Measurements from ENCODE around the gene ELOVL6. TPM values are rescaled to one million over a fixed set of nuclear protein-coding genes. Genes with fewer than 3 reads are reported as not detected.

The ELOVL6 gene
- polyA plus RNA-seq, 2 donors = 17.3 to 17.7 TPM

DNA sequence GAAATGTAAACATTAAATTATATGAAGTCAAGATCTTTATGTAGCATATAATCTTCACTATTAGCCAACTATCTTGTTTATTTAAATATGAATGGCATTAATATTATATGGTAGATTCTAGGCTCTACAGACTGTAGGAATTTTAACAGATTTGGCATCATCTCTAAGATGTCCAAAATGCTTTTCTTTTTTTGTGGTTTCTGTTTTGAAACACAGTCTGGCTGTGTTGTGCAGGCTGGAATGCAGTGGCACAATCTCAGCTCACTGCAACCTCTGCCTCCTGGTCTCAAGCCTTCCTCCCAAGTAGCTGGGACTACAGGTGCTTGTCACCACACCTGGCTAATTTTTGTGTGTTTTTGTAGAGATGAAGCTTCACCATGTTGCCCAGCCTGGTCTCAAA lies 76.2 kb downstream of the ELOVL6 start:
- H3K27ac ChIP-seq (ENCODE audit: low read depth in 2 of 2, low read length in 1 of 2) = no peak overlapping the region
- no peaks in the 10 kb centered on the region for H3K36me3 ChIP-seq (ENCODE audit: control insufficient read depth in 2 of 2, insufficient read depth in 2 of 2, low read length in 1 of 2)
- no peaks in the 10 kb centered on the region for H3K9me3 ChIP-seq (ENCODE audit: control insufficient read depth in 2 of 2, insufficient read depth in 1 of 2, low read depth in 1 of 2, low read length in 1 of 2)
- no peaks in the 10 kb centered on the region for H3K27me3 ChIP-seq (ENCODE audit: control insufficient read depth in 1 of 2, insufficient read depth in 2 of 2, low read length in 2 of 2)
- peaks cover 0 to 3% of the 10 kb centered on the region in 2 donors for H3K4me1 ChIP-seq (ENCODE audit: control insufficient read depth in 2 of 2, insufficient read depth in 2 of 2, low read length in 1 of 2)
- H3K4me3 ChIP-seq (ENCODE audit: low read depth in 1 of 2, low read length in 2 of 2) = no peak overlapping the region

DNA sequence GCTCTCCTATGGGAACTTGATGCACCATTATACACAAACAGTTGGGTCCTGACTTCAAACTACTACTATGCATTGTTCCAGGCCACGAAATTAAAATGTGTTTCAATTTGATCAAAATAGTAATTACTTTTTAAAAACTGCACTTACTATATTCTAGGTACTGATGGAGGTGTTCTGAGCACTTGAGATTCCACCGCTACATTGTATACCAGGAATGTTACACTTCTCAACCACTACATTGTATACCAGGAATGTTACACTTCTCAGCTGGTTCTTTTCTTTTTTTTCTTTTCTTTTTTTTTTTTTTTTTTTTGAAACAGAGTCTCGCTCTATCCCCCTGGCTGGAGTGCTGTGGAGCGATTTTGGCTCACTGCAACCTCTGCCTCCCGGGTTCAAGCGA lies 77.9 kb downstream of the ELOVL6 start:
- WGBS, 2 donors = 92 to 96% methylated on average over 6 of the region's 6 CpGs
- no peaks in the 10 kb centered on the region for H3K9me3 ChIP-seq (ENCODE audit: control insufficient read depth in 2 of 2, insufficient read depth in 1 of 2, low read depth in 1 of 2, low read length in 1 of 2)

DNA sequence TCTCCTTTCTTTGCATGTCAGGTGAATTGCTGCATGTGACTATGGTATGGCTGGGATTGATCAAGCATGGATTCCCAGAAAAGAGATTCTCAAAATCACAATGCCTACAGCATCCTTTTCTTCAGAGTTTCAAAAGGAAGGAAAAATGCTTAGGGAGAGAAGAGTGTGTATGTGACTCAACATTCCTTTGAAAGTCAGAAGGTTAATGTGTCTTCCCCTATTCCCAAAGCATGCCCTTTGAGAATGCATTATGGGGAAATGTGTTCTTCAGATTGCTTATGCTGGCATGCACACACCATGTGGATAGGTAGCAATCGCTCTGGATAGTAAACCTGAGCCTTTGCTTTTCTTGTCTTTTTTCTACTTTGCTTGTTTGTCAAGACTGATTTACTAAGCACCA lies 78.5 kb downstream of the ELOVL6 start:
- H3K27me3 ChIP-seq (ENCODE audit: control insufficient read depth in 1 of 2, insufficient read depth in 2 of 2, low read length in 2 of 2) = no peaks in the 10 kb centered on the region
- peaks cover 0 to 3% of the 10 kb centered on the region in 2 donors for H3K4me1 ChIP-seq (ENCODE audit: control insufficient read depth in 2 of 2, insufficient read depth in 2 of 2, low read length in 1 of 2)
- H3K27ac ChIP-seq (ENCODE audit: low read depth in 2 of 2, low read length in 1 of 2) = peak overlapping the region; percentile 42 to 63
- 82 to 87% methylated on average over 1 of the region's 1 CpG for WGBS, 2 donors
- no peaks in the 10 kb centered on the region for H3K36me3 ChIP-seq (ENCODE audit: control insufficient read depth in 2 of 2, insufficient read depth in 2 of 2, low read length in 1 of 2)
- no peak overlapping the region for H3K4me3 ChIP-seq (ENCODE audit: low read depth in 1 of 2, low read length in 2 of 2)
- no peaks in the 10 kb centered on the region for H3K9me3 ChIP-seq (ENCODE audit: control insufficient read depth in 2 of 2, insufficient read depth in 1 of 2, low read depth in 1 of 2, low read length in 1 of 2)

More for the DNA sequence above, 77.9 kb downstream of the ELOVL6 start:
- Histone ChIP-seq H3K27me3 (ENCODE audit: control insufficient read depth in 1 of 2, insufficient read depth in 2 of 2, low read length in 2 of 2) (no peaks in the 10 kb centered on the region), H3K4me1 (ENCODE audit: control insufficient read depth in 2 of 2, insufficient read depth in 2 of 2, low read length in 1 of 2) (peaks cover 0 to 3% of the 10 kb centered on the region in 2 donors), H3K27ac (ENCODE audit: low read depth in 2 of 2, low read length in 1 of 2) (no peak overlapping the region), H3K4me3 (ENCODE audit: low read depth in 1 of 2, low read length in 2 of 2) (no peak overlapping the region), H3K36me3 (ENCODE audit: control insufficient read depth in 2 of 2, insufficient read depth in 2 of 2, low read length in 1 of 2) (no peaks in the 10 kb centered on the region)

DNA sequence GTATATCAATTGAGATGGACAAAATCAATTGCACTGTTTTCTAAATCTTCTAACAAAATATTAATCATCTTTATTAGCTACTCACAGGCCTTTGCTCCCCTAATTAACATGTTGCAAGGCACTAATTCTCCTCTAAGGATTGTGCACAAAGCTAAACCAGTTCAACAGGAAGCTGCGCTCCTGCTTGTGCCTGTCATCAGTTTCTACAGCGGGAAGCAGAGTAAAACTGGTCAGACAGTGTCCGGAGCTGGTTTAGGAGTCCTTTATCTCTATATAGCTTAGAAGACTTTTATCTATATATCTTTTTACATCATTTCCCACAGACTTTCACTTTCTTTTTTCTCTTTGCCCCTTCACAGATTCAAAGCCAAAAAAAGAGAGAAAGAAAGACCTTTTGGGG lies 79.1 kb downstream of the ELOVL6 start:
- peak overlapping the region in 1 of 2 donors; percentile 64 for H3K27ac ChIP-seq (ENCODE audit: low read depth in 2 of 2, low read length in 1 of 2)
- H3K4me3 ChIP-seq (ENCODE audit: low read depth in 1 of 2, low read length in 2 of 2) = no peak overlapping the region
- no peaks in the 10 kb centered on the region for H3K9me3 ChIP-seq (ENCODE audit: control insufficient read depth in 2 of 2, insufficient read depth in 1 of 2, low read depth in 1 of 2, low read length in 1 of 2)
- 44 to 48% methylated on average over 3 of the region's 3 CpGs for WGBS, 2 donors
- H3K4me1 ChIP-seq (ENCODE audit: control insufficient read depth in 2 of 2, insufficient read depth in 2 of 2, low read length in 1 of 2) = peaks cover 0 to 3% of the 10 kb centered on the region in 2 donors
- no peaks in the 10 kb centered on the region for H3K36me3 ChIP-seq (ENCODE audit: control insufficient read depth in 2 of 2, insufficient read depth in 2 of 2, low read length in 1 of 2)
- H3K27me3 ChIP-seq (ENCODE audit: control insufficient read depth in 1 of 2, insufficient read depth in 2 of 2, low read length in 2 of 2) = no peaks in the 10 kb centered on the region

DNA sequence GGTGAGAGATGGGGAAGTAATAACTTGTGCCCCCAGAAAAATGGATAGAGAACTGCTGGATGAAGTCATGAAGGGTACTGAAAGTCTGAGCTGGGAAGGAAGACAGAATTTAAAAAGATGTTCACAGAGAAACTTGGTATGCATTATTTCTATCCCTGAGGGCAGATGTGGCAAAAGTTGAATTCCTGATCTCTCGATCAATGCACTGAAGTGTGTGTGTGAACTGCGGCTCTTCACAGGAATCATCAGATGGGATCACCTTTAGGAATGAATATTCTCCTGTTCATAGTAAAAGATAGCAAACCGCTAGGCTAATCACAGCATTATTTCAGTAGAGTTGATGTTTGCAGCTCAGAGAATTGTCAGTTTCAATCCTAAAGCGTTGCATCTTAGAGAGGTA lies 86.4 kb downstream of the ELOVL6 start:
- Histone ChIP-seq H3K4me3 (ENCODE audit: low read depth in 1 of 2, low read length in 2 of 2) (no peak overlapping the region), H3K27ac (ENCODE audit: low read depth in 2 of 2, low read length in 1 of 2) (no peak overlapping the region), H3K4me1 (ENCODE audit: control insufficient read depth in 2 of 2, insufficient read depth in 2 of 2, low read length in 1 of 2) (no peaks in the 10 kb centered on the region), H3K36me3 (ENCODE audit: control insufficient read depth in 2 of 2, insufficient read depth in 2 of 2, low read length in 1 of 2) (no peaks in the 10 kb centered on the region), H3K9me3 (ENCODE audit: control insufficient read depth in 2 of 2, insufficient read depth in 1 of 2, low read depth in 1 of 2, low read length in 1 of 2) (no peaks in the 10 kb centered on the region), H3K27me3 (ENCODE audit: control insufficient read depth in 1 of 2, insufficient read depth in 2 of 2, low read length in 2 of 2) (no peaks in the 10 kb centered on the region)
- 96 to 98% methylated on average over 4 of the region's 4 CpGs for WGBS, 2 donors

DNA sequence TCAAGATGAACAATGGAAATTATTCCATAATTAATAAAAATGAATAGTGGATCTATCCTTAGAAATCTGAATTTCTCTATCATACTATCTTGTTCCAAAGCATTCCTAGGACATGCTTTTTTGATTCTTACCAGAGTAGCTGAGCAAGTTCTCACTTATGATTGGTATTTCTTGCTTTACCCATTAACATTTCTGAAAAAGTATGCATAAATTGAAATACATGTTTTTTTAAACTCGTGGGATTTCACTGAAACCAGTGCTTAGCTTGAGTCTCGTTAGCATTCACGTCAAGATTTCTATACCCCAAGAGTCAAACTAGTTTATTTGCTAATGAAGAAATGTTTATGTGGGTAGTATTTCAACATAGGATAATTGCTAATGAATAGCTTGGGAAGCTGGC lies 89.0 kb downstream of the ELOVL6 start:
- no peaks in the 10 kb centered on the region for H3K9me3 ChIP-seq (ENCODE audit: control insufficient read depth in 2 of 2, insufficient read depth in 1 of 2, low read depth in 1 of 2, low read length in 1 of 2)
- no peaks in the 10 kb centered on the region for H3K4me1 ChIP-seq (ENCODE audit: control insufficient read depth in 2 of 2, insufficient read depth in 2 of 2, low read length in 1 of 2)
- H3K4me3 ChIP-seq (ENCODE audit: low read depth in 1 of 2, low read length in 2 of 2) = no peak overlapping the region
- no peak overlapping the region for H3K27ac ChIP-seq (ENCODE audit: low read depth in 2 of 2, low read length in 1 of 2)
- no peaks in the 10 kb centered on the region for H3K36me3 ChIP-seq (ENCODE audit: control insufficient read depth in 2 of 2, insufficient read depth in 2 of 2, low read length in 1 of 2)
- H3K27me3 ChIP-seq (ENCODE audit: control insufficient read depth in 1 of 2, insufficient read depth in 2 of 2, low read length in 2 of 2) = no peaks in the 10 kb centered on the region
- WGBS, 2 donors = 90 to 92% methylated on average over 3 of the region's 3 CpGs

DNA sequence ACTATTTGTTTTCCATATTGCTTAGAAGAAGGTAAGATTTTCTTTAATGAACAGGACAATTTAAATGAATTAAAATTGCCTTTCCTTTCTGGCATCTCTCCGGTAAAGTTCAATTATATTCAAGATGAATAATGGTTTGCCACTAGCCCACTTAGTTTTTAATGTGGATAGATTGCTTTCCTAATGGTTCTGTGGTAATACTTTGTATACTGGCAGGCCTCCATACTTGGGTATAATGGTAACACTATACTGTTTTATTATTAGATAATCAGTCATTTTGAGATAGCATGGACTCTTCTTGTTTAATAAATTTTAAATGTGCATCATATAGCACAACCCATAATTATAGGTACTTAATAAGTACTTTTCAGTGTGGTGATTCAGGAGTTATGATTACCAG lies 89.5 kb downstream of the ELOVL6 start:
- H3K4me1 ChIP-seq (ENCODE audit: control insufficient read depth in 2 of 2, insufficient read depth in 2 of 2, low read length in 1 of 2) = no peaks in the 10 kb centered on the region
- no peak overlapping the region for H3K4me3 ChIP-seq (ENCODE audit: low read depth in 1 of 2, low read length in 2 of 2)
- no peaks in the 10 kb centered on the region for H3K27me3 ChIP-seq (ENCODE audit: control insufficient read depth in 1 of 2, insufficient read depth in 2 of 2, low read length in 2 of 2)
- H3K9me3 ChIP-seq (ENCODE audit: control insufficient read depth in 2 of 2, insufficient read depth in 1 of 2, low read depth in 1 of 2, low read length in 1 of 2) = no peaks in the 10 kb centered on the region
- WGBS, 2 donors = 88 to 92% methylated on average over 1 of the region's 1 CpG
- H3K36me3 ChIP-seq (ENCODE audit: control insufficient read depth in 2 of 2, insufficient read depth in 2 of 2, low read length in 1 of 2) = no peaks in the 10 kb centered on the region
- no peak overlapping the region for H3K27ac ChIP-seq (ENCODE audit: low read depth in 2 of 2, low read length in 1 of 2)

DNA sequence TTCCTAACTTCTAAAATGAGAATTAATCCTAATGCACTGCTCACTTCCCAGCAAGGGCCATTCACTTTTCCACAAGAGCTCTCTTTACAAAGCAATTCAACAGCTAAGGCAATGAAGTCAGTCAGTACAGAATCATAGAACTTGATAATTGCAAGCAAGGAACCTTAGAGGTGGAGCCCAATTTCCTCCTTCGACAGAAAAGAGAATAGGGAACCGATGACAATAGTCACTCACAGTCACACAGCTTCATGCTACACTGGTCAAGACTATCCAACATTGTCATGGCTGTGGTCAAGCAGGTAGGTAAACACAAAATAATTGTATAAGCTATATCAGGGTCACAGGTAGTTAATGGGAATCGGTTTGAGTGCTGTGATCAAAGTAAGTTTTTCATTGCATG lies 90.0 kb downstream of the ELOVL6 start:
- H3K36me3 ChIP-seq (ENCODE audit: control insufficient read depth in 2 of 2, insufficient read depth in 2 of 2, low read length in 1 of 2) = no peaks in the 10 kb centered on the region
- no peak overlapping the region for H3K27ac ChIP-seq (ENCODE audit: low read depth in 2 of 2, low read length in 1 of 2)
- H3K27me3 ChIP-seq (ENCODE audit: control insufficient read depth in 1 of 2, insufficient read depth in 2 of 2, low read length in 2 of 2) = no peaks in the 10 kb centered on the region
- no peak overlapping the region for H3K4me3 ChIP-seq (ENCODE audit: low read depth in 1 of 2, low read length in 2 of 2)
- no peaks in the 10 kb centered on the region for H3K4me1 ChIP-seq (ENCODE audit: control insufficient read depth in 2 of 2, insufficient read depth in 2 of 2, low read length in 1 of 2)
- H3K9me3 ChIP-seq (ENCODE audit: control insufficient read depth in 2 of 2, insufficient read depth in 1 of 2, low read depth in 1 of 2, low read length in 1 of 2) = no peaks in the 10 kb centered on the region
- 77 to 85% methylated on average over 3 of the region's 3 CpGs for whole genome bisulfite sequencing, 2 donors

DNA sequence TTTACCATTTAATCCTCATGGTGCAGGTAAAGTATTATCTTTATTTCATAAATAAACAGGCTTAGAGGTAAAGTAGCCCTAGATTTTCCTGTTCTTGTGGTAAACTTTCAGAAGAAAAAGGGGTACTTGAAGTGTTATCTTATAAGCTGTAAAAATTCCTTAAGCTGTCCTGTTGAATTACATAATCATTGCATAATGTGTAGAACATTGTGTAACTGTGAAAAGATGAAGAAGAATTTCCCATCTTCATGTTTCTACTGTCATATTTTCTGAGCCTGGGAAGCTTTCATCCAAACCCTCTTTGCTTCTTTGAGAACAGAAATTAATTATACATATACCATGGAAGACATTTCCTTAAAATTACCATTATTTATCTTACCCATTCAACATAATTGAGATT lies 90.5 kb downstream of the ELOVL6 start:
- Histone ChIP-seq H3K27ac (ENCODE audit: low read depth in 2 of 2, low read length in 1 of 2) (no peak overlapping the region), H3K9me3 (ENCODE audit: control insufficient read depth in 2 of 2, insufficient read depth in 1 of 2, low read depth in 1 of 2, low read length in 1 of 2) (no peaks in the 10 kb centered on the region), H3K27me3 (ENCODE audit: control insufficient read depth in 1 of 2, insufficient read depth in 2 of 2, low read length in 2 of 2) (no peaks in the 10 kb centered on the region), H3K36me3 (ENCODE audit: control insufficient read depth in 2 of 2, insufficient read depth in 2 of 2, low read length in 1 of 2) (no peaks in the 10 kb centered on the region), H3K4me1 (ENCODE audit: control insufficient read depth in 2 of 2, insufficient read depth in 2 of 2, low read length in 1 of 2) (no peaks in the 10 kb centered on the region), H3K4me3 (ENCODE audit: low read depth in 1 of 2, low read length in 2 of 2) (no peak overlapping the region)

DNA sequence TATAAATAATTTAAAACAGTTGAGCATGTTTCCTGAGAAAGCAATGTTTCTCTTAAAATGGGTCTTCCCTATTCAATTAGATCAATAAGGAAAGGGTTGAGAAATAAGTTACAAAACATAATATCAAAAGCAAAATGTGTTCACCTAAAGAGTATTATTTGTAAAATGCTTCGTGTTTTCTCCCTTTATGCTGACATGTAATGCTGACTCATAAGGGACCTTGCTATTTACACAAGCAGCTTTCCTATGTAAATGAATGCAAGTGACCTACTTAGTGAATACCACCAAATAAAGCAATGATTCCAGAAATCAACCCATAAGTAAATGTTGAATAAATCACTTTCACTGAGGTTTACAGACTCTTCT lies 91.5 kb downstream of the ELOVL6 start:
- H3K4me1 ChIP-seq (ENCODE audit: control insufficient read depth in 2 of 2, insufficient read depth in 2 of 2, low read length in 1 of 2) = no peaks in the 10 kb centered on the region
- H3K4me3 ChIP-seq (ENCODE audit: low read depth in 1 of 2, low read length in 2 of 2) = no peak overlapping the region
- H3K36me3 ChIP-seq (ENCODE audit: control insufficient read depth in 2 of 2, insufficient read depth in 2 of 2, low read length in 1 of 2) = no peaks in the 10 kb centered on the region
- no peak overlapping the region for H3K27ac ChIP-seq (ENCODE audit: low read depth in 2 of 2, low read length in 1 of 2)
- 27 to 28% methylated on average over 1 of the region's 1 CpG for WGBS, 2 donors
- H3K9me3 ChIP-seq (ENCODE audit: control insufficient read depth in 2 of 2, insufficient read depth in 1 of 2, low read depth in 1 of 2, low read length in 1 of 2) = no peaks in the 10 kb centered on the region
- no peaks in the 10 kb centered on the region for H3K27me3 ChIP-seq (ENCODE audit: control insufficient read depth in 1 of 2, insufficient read depth in 2 of 2, low read length in 2 of 2)

Measured in esophagus (tissue), 2 donors.